T47D (cell line): ENCODE measurements around the gene ITGA2.

Experiments
- DNase-seq, 2 experiments: peaks; one replicate each; pipeline versions ENCODE4 v3.0.0 to v3.0.0-alpha.2; 2011 to 2012; ENCODE audit warnings: low read depth in 1 of 2, low spot score in 1 of 2
- JUND ChIP-seq: IDR thresholded peaks from 2 replicates; pipeline ENCODE4 v1.6.1; 2012; ENCODE audit warnings: low read depth
- in situ Hi-C: cut with HindIII; loops from 2 replicates; pipeline ENCODE4 v1.10.0; 2016; ENCODE audit warnings: low sequenced_read_pairs, low pct_unique_long_range_greater_than_20kb

Gene ITGA2

GRCh38 chr5:53034832-53035231 is 45.7 kb downstream of the ITGA2 start:
- in situ Hi-C loops, result no loop called here
- DNase-seq, result no peak
- no peak for TF ChIP-seq JUND

GRCh38 chr5:53035868-53036381 is 46.8 kb downstream of the ITGA2 start:
- TF ChIP-seq JUND, result no peak
- in situ Hi-C loops, result no loop called here
- DNase-seq, result peak in 1 of 2 experiments; percentile 22

- no peak for DNase-seq
- TF ChIP-seq JUND, result no peak
- in situ Hi-C loops, result no loop called here
Measured at GRCh38 chr5:53037141-53037859, 48.1 kb downstream of the ITGA2 start.

GRCh38 chr5:53038196-53038847 is 49.2 kb downstream of the ITGA2 start:
- peak in 1 of 2 experiments; percentile 18 for DNase-seq
- in situ Hi-C loops, result no loop called here

GRCh38 chr5:53039855-53040254 is 50.7 kb downstream of the ITGA2 start:
- in situ Hi-C loops, result no loop called here
- no peak for DNase-seq
- no peak for TF ChIP-seq JUND

More at GRCh38 chr5:53038196-53038847, 49.2 kb downstream of the ITGA2 start:
- TF ChIP-seq JUND, result no peak

GRCh38 chr5:53041071-53041692 is 52.0 kb downstream of the ITGA2 start:
- no peak for TF ChIP-seq JUND
- no peak for DNase-seq
- in situ Hi-C loops, result no loop called here

- in situ Hi-C loops, result no loop called here
- no peak for DNase-seq
Measured at GRCh38 chr5:53041740-53042139, 52.6 kb downstream of the ITGA2 start.

GRCh38 chr5:53045263-53045662 is 56.1 kb downstream of the ITGA2 start:
- TF ChIP-seq JUND, result no peak
- no peak for DNase-seq
- in situ Hi-C loops, result no loop called here

More at GRCh38 chr5:53041740-53042139, 52.6 kb downstream of the ITGA2 start:
- TF ChIP-seq JUND, result no peak

- in situ Hi-C loops, result no loop called here
- DNase-seq, result no peak
- TF ChIP-seq JUND, result no peak
Measured at GRCh38 chr5:53048248-53048647, 59.1 kb downstream of the ITGA2 start.

GRCh38 chr5:53052499-53052898 is 63.3 kb downstream of the ITGA2 start:
- in situ Hi-C loops, result no loop called here
- TF ChIP-seq JUND, result no peak
- no peak for DNase-seq

- in situ Hi-C loops, result no loop called here
- no peak for DNase-seq
- no peak for TF ChIP-seq JUND
Measured at GRCh38 chr5:53053364-53053763, 64.2 kb downstream of the ITGA2 start.

GRCh38 chr5:53055365-53055764 is 66.2 kb downstream of the ITGA2 start:
- no peak for DNase-seq
- no peak for TF ChIP-seq JUND
- in situ Hi-C loops, result no loop called here

- TF ChIP-seq JUND, result no peak
- DNase-seq, result no peak
- in situ Hi-C loops, result no loop called here
Measured at GRCh38 chr5:53059281-53059680, 70.1 kb downstream of the ITGA2 start.
